Esophagus muscularis mucosa (tissue), 3 donors: Measurements from ENCODE around the gene ACTL10.

Experiments
- POLR2AphosphoS5 ChIP-seq, 2 donors: sonication (generic); formaldehyde crosslinking; IDR thresholded peaks; one replicate each; pipeline ENCODE4 v1.6.1; 2017; ENCODE audit warnings: antibody characterized with exemption in 2 of 2
- TF ChIP-seq, protein P1 (sequence below), 3 experiments: fragments of 200-600 bp in 2 of 3; fragments of 450-650 bp in 1 of 3; sonication (generic) in 2 of 3; IDR thresholded peaks; one replicate each; pipeline ENCODE4 v1.5.1; 2017 to 2019; ENCODE audit warnings: antibody characterized with exemption in 3 of 3, mild to moderate bottlenecking in 2 of 3, moderate library complexity in 1 of 3

DNA sequence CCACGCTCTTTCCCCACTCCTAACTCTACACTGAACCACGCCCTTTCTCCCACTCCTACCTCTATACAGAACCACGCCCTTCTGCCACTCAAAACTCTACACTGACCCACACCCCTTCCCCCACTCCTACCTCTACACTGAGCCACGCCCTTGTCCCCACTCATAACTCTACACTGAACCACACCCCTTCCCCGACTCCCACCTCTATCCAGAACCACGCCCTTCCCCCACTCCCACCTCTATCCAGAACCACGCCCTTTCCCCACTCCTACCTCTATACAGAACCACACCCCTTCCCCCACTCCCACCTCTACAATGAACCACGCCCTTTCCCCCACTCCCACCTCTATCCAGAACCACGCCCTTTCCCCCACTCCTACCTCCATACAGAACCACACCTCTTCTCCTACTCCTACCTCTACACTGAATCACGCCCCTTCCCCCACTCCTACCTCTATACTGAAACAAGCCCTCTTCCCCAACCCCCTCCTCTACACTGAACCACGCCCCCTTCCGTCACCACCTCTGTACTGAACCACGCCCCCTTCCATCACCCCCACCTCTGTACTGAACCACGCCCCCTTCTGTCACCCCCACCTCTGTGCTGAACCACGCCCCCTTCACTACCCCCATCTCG, 43.3 kb downstream of the ACTL10 start:
- TF ChIP-seq, protein P1, sequence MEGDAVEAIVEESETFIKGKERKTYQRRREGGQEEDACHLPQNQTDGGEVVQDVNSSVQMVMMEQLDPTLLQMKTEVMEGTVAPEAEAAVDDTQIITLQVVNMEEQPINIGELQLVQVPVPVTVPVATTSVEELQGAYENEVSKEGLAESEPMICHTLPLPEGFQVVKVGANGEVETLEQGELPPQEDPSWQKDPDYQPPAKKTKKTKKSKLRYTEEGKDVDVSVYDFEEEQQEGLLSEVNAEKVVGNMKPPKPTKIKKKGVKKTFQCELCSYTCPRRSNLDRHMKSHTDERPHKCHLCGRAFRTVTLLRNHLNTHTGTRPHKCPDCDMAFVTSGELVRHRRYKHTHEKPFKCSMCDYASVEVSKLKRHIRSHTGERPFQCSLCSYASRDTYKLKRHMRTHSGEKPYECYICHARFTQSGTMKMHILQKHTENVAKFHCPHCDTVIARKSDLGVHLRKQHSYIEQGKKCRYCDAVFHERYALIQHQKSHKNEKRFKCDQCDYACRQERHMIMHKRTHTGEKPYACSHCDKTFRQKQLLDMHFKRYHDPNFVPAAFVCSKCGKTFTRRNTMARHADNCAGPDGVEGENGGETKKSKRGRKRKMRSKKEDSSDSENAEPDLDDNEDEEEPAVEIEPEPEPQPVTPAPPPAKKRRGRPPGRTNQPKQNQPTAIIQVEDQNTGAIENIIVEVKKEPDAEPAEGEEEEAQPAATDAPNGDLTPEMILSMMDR (IDR thresholded peaks at IDR 0.05), result no peak
- TF ChIP-seq POLR2AphosphoS5 (IDR thresholded peaks at IDR 0.05), result no peak
